NCI-H187 (cell line): Measurements from ENCODE around the gene CDKAL1.

Experiments used
- DNase-seq, 2 experiments: peaks; one replicate each; lab custom pipeline; 2025; lab: John Stamatoyannopoulos, UW

CDKAL1 gene

GRCh38 chr6:20678831-20679352, 144.6 kb downstream of the CDKAL1 start:
- no peak for DNase-seq

DNA sequence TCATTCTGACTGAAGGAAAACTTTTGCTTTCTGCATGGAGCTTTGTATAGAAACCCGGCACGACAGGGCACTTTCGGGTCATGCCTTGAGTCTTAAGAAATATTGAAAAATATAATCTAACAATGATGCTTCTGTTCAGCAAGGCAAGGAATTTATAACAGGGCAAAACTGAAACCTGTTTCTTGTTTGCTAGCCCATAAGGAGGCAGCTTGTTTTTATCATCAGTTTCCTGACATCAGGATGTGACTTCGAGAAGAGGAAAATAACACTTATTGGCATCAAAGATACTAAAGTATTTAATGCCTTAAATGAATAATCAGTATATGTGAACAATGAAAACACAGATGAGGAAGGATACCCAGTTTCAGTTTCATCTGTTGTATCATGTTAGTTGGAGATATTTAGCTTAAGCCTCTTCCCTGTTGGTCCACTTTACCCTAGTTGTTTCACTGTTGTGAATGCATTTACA, 146.5 kb downstream of the CDKAL1 start:
- DNase-seq: no peak

GRCh38 chr6:20681243-20681684, 147.0 kb downstream of the CDKAL1 start:
- no peak for DNase-seq

DNA sequence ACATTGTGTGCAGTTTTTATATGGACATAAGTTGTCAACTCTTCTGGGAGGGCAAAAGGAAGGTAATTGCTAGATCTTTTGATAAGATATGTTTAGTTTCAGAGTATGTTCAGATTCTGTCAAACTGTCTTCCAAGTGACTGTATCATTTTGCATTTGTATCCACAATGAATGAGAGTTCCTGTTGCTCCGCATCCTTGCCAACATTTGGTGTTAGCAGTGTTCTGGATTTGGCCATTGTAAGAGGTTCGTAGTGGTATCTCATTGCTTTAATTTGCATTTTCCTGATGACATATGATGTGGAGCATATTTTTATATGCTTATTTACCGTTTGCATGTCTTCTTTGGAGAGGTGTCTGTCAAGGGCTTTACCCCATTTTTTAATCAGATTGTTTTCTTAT, 150.2 kb downstream of the CDKAL1 start:
- no peak for DNase-seq

- DNase-seq: peak in 1 of 2 experiments; percentile 33
These were observed 151.9 kb downstream of the CDKAL1 start for GRCh38 chr6:20686142-20686541.

GRCh38 chr6:20687494-20687893, 153.2 kb downstream of the CDKAL1 start:
- no peak for DNase-seq

DNA sequence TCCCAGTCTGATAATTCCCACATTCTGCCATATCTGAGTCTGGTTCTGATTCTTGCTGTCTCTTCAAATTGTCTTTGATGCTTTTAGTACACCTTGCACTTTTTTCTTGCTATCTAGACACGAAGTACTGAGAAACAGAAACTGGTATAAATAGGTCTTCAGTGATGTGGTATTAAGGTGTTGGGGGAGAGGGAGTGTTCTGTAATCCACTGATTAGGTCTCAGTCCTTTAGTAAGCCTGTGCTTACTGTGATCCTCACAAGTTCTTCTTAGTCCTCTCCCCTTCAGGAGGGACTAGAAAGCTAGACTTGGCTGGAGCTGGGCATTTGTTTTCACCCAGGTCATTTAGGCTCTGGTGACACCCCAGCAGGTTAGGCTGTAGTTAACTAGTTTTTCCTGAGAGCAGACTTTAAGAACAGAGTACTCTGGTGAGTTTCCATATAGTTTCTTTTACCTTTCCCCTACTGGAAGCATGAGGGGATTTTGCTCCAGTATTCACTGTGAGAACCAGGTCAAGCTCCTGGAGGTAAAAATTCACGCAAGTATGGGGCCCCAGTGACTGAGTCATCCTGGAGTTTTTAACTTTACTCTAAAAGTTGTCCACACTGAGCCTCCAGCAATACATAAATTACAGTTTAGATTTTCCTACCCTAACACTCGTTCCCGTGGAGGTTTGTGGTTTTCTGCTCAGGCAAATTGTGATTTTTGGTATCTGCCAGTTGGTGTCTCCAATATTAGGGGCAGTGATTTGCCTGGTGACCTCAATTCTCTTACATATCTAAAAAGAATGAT, 154.6 kb downstream of the CDKAL1 start:
- DNase-seq: peak in 1 of 2 experiments; percentile 64

DNA sequence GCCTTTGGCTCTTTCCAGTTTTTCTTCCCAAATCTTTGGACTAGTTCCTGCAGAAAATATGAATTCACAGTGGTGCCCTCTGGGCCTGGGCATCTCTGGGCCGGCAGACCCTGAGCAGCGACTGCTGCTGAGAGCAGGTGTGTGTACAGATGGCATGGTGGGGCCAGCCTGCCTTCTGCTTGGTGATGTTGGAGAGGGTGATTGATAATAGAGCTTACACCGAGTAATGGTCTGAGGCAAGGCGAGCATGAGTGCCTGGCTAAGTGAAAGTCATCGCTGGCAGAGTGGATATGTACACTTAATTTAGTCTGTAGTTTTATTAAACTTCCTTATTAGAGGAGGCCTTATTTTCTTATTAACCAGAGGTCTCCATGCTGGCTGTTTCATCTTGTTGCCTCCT, 156.9 kb downstream of the CDKAL1 start:
- peak; percentile 49 to 74 for DNase-seq

- no peak for DNase-seq
These were observed 157.8 kb downstream of the CDKAL1 start for GRCh38 chr6:20692023-20692422.

DNA sequence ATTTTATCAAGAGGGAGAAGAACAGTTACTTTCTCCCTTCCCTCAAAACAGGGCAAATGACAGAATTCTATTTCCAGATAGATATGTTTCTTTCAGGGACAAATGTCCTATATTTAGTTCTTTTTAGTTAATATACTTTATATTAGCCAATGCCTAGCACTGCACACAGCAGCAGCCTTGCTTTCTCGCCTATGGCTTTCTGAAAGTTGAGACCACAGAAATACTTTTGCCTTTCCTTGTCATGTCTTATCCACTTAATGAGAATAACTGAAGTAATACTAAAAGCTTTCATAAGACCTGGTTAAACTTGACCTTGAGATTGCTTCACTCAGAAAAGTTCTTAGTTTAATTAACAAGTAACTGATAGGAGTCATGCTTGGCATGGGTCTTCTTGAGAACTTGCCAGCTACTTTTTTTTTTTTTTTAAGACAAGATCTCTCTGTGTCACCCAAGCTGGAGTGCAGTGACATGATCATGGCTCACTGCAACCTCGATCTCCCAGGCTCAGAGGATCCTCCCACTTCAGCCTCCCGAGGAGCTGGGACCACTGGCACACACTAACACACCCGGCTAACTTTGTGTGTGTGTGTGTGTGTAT, 159.3 kb downstream of the CDKAL1 start:
- DNase-seq: no peak

DNA sequence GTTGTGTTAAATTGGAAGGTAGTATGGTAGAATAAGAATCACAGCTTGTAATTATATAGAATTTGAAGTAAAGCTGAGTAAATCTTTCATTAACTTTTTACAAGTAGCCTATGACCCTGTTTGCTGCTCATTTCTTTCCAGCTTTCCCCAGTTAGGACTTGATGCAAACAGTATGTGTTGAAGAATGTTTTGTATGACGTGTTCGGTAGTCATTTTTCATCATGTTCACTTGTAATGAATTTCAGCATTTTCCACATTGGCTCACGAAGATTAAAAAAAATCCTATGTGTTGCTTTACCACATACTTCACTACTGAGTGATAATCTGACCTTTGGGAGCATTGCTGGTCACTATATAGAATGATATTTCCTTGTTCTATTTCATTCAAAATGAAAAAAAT, 162.4 kb downstream of the CDKAL1 start:
- no peak for DNase-seq

GRCh38 chr6:20698675-20699074, 164.4 kb downstream of the CDKAL1 start:
- DNase-seq: no peak

- no peak for DNase-seq
These were observed 165.1 kb downstream of the CDKAL1 start for GRCh38 chr6:20699402-20699801.

GRCh38 chr6:20700375-20700774, 166.1 kb downstream of the CDKAL1 start:
- DNase-seq: no peak

- DNase-seq: no peak
These were observed 168.1 kb downstream of the CDKAL1 start for GRCh38 chr6:20702366-20702765.

- DNase-seq: no peak
These were observed 168.8 kb downstream of the CDKAL1 start for GRCh38 chr6:20703049-20703448.

DNA sequence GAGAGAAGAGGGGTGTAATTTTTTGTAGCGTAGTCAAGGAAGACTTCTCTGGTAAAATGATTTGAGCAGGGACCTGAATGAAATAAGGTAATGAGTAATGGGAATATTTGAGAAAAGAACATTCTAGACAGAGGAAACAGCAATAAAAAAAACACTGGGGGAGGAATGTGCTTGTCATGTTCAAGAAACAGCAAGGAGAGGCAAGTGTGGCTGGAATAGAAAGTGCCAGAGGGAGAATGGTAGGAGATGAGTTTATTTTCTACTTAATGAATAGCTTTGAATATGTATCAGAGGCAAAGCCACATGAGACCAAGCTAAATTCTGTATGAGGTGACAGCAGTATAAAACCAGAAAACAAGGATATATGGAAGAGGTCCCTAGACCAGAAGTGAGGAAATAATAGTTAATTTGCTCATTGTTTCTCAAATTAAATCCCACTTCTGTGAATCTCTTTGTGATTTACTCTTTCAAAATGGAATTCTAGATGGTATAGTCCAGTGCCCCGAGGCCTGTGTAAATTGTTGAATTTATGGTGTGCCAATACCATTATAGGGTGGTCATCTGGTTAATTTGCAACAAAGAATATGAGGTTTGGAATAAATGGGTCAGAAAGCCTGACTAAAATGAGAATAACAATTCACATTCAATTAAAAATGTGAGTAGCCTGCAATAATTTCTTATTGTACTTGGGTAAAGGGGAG, 170.2 kb downstream of the CDKAL1 start:
- peak in 1 of 2 experiments; percentile 12 for DNase-seq

- DNase-seq: peak in 1 of 2 experiments; percentile 16
These were observed 171.5 kb downstream of the CDKAL1 start for GRCh38 chr6:20705741-20706140.

DNA sequence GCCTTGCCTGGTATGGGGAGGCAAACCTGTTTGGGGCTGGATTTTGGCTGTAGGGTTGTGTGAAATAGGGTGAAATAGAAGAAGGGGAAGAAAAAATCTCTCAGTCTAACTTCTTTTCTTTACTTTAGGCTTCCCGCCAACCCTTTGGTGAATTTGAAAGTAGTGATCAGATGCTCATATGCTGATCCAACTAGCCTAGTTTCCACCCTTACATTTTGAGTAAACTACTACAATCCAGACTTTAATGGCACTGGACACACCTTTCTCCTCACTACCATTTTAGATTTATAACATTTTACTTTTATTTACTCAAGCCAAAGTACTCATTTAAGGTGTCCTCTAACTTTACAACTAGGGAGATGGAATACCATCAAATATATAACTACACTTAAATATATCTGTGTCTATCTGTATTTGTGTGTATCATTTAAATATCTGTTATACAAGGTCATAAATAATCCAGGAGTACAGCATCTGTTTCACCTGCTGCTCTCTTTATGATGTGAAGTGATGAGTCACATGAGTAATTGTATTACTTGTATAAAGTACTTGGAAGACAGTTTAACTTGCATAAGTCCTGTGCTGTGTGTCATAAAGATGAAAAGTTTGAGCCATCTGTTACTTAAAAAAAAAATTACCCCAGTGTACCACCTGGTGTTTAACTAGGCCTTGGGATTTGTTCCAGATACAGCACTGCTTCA, 172.1 kb downstream of the CDKAL1 start:
- DNase-seq: no peak

GRCh38 chr6:20706939-20707485, 172.8 kb downstream of the CDKAL1 start:
- DNase-seq: peak in 1 of 2 experiments; percentile 79

- no peak for DNase-seq
These were observed 173.6 kb downstream of the CDKAL1 start for GRCh38 chr6:20707870-20708269.
